RCC 7860 (cell line): ENCODE data around the gene LAMC3.
A peak's percentile ranks its signal among the peaks of the same experiment; 100 is the strongest.
"Not testable (repeated sequence)": the region's sequence is repeated elsewhere in the genome, so short reads cannot be mapped to it uniquely, and the experiment has no call there.

ENCODE experiments used
- DNase-seq: peaks from one replicate; pipeline ENCODE4 v3.0.0-alpha.2; 2015; ENCODE audit warnings: low spot score
- FAIRE-seq: peaks from 2 replicates; lab custom pipeline; 2012; peaks lifted over from hg19 to GRCh38; lab: Jason Lieb, UNC

Gene LAMC3

GRCh38 chr9:131112374-131113154 lies 103.6 kb downstream of the LAMC3 start:
- DNase-seq (no peak), FAIRE-seq (no peak)

- FAIRE-seq = no peak
- DNase-seq = no peak
Observed at GRCh38 chr9:131113655-131114054, 104.7 kb downstream of the LAMC3 start.

- no peak for DNase-seq
- no peak for FAIRE-seq
Observed at GRCh38 chr9:131114084-131114535, 105.1 kb downstream of the LAMC3 start.

GRCh38 chr9:131115360-131115742 lies 106.4 kb downstream of the LAMC3 start:
- DNase-seq, FAIRE-seq: not testable (repeated sequence)

- FAIRE-seq = no peak
Observed at GRCh38 chr9:131116281-131117120, 107.5 kb downstream of the LAMC3 start.

GRCh38 chr9:131117121-131117761 lies 108.3 kb downstream of the LAMC3 start:
- no peak for FAIRE-seq

More at GRCh38 chr9:131116281-131117120, 107.5 kb downstream of the LAMC3 start:
- no peak for DNase-seq

GRCh38 chr9:131117762-131118145 lies 108.8 kb downstream of the LAMC3 start:
- no peak for FAIRE-seq
- no peak for DNase-seq

More at GRCh38 chr9:131117121-131117761, 108.3 kb downstream of the LAMC3 start:
- no peak for DNase-seq

- no peak for FAIRE-seq
- no peak for DNase-seq
Observed at GRCh38 chr9:131119600-131119999, 110.6 kb downstream of the LAMC3 start.

- no peak for FAIRE-seq
- DNase-seq = no peak
Observed at GRCh38 chr9:131120620-131121228, 111.8 kb downstream of the LAMC3 start.

GRCh38 chr9:131121346-131121745 lies 112.4 kb downstream of the LAMC3 start:
- no peak for FAIRE-seq
- DNase-seq = no peak

- FAIRE-seq (no peak), DNase-seq (no peak)
Observed at GRCh38 chr9:131122158-131122557, 113.2 kb downstream of the LAMC3 start.

- no peak for FAIRE-seq
Observed at GRCh38 chr9:131125038-131125287, 116.0 kb downstream of the LAMC3 start.

GRCh38 chr9:131125288-131126058 lies 116.5 kb downstream of the LAMC3 start, which contains the start of gene NUP214:
Gene NUP214, plus strand, starts transcription at chr9:131125586. Its CDS starts 119 bp downstream, at chr9:131125705.
- peak; percentile 92 for DNase-seq
- peak; percentile 76 for FAIRE-seq

More at GRCh38 chr9:131125038-131125287, 116.0 kb downstream of the LAMC3 start:
- DNase-seq = no peak

GRCh38 chr9:131126059-131126426 lies 117.1 kb downstream of the LAMC3 start:
- FAIRE-seq (no peak), DNase-seq (no peak)

- DNase-seq (no peak), FAIRE-seq (no peak)
Observed at GRCh38 chr9:131129183-131129582, 120.2 kb downstream of the LAMC3 start.

GRCh38 chr9:131138676-131139075 lies 129.7 kb downstream of the LAMC3 start:
- DNase-seq (no peak), FAIRE-seq (no peak)

- FAIRE-seq (no peak), DNase-seq (no peak)
Observed at GRCh38 chr9:131140112-131140511, 131.1 kb downstream of the LAMC3 start.

GRCh38 chr9:131140550-131140949 lies 131.6 kb downstream of the LAMC3 start:
- DNase-seq (no peak), FAIRE-seq (no peak)

GRCh38 chr9:131142160-131142559 lies 133.2 kb downstream of the LAMC3 start:
- FAIRE-seq (no peak), DNase-seq (no peak)
